IMR-90 (cell line): ENCODE measurements around the gene CDCA4. TPM values are rescaled to one million over a fixed set of nuclear protein-coding genes. Genes with fewer than 3 reads are reported as not detected.
A peak's percentile ranks its signal among the peaks of the same experiment; 100 is the strongest.

ENCODE experiments used
- ATAC-seq: fragments of 200-7000 bp; cut with Tn5 transposase; 2 replicates; pipeline ENCODE4 v1.9.1; 2020; ENCODE audit warnings: low read depth, mild to moderate bottlenecking, moderate library complexity
- BruUV-seq: library from RNA; stranded (reverse); fragments of 400-500 nt; replicated peaks from 2 replicates; lab custom pipeline; 2021; lab: Mats Ljungman, UMichigan
- CTCF ChIA-PET: fragments of 300-600 bp; formaldehyde crosslinking; extraction: SDS; loops from one replicate; lab custom pipeline; 2021; ENCODE audit warnings: antibody characterized with exemption; lab: Yijun Ruan, JAX
- POLR2A ChIA-PET: fragments of 300-600 bp; sonication (Branson Sonifier 250); formaldehyde crosslinking; loops from one replicate; lab custom pipeline; 2022; ENCODE audit warnings: antibody characterized with exemption; ENCODE audit not compliant: unreplicated experiment; lab: Charles Lee
- DNase-seq: peaks from one replicate; pipeline ENCODE4 v3.0.0; 2013
- H2AFZ ChIP-seq: replicated peaks from 2 replicates; pipeline ENCODE3; 2013; ENCODE audit warnings: low read length, mild to moderate bottlenecking; ENCODE audit not compliant: poor library complexity
- H2AK5ac ChIP-seq: 2 replicates; pipeline ENCODE4 v1.6.1; 2013; ENCODE audit warnings: low read depth, low read length, inconsistent platforms
- H2AK9ac ChIP-seq: replicated peaks from 2 replicates; pipeline ENCODE3; 2013; ENCODE audit warnings: mild to moderate bottlenecking, low read depth, low read length, moderate library complexity; ENCODE audit not compliant: poor library complexity
- H2BK120ac ChIP-seq: 2 replicates; pipeline ENCODE4 v1.6.1; 2013; ENCODE audit warnings: low read depth, low read length, inconsistent platforms
- H2BK15ac ChIP-seq: 3 replicates; pipeline ENCODE4 v1.6.1; 2013; ENCODE audit warnings: low read depth, low read length, inconsistent platforms
- H2BK20ac ChIP-seq: 2 replicates; pipeline ENCODE4 v1.6.1; 2013; ENCODE audit warnings: low read depth, mild to moderate bottlenecking, inconsistent platforms, low read length, moderate library complexity
- H2BK5ac ChIP-seq: 2 replicates; pipeline ENCODE4 v1.6.1; 2013; ENCODE audit warnings: mild to moderate bottlenecking, low read depth, low read length, inconsistent platforms; ENCODE audit not compliant: poor library complexity, severe bottlenecking
- H3K14ac ChIP-seq: replicated peaks from 2 replicates; pipeline ENCODE4 v1.6.1; 2013; ENCODE audit warnings: low read depth, low read length, inconsistent platforms
- H3K18ac ChIP-seq: 2 replicates; pipeline ENCODE4 v1.6.1; 2013; ENCODE audit warnings: low read depth, low read length, control low read depth
- H3K23ac ChIP-seq: 2 replicates; pipeline ENCODE4 v1.6.1; 2013; ENCODE audit warnings: low read depth, low read length, inconsistent platforms
- H3K27ac ChIP-seq: 2 replicates; pipeline ENCODE4 v1.5.1; 2013; ENCODE audit warnings: mild to moderate bottlenecking, control low read depth, low read length; ENCODE audit not compliant: insufficient read depth
- H3K27me3 ChIP-seq: 2 replicates; pipeline ENCODE4 v1.6.1; 2013; ENCODE audit warnings: low read length; ENCODE audit not compliant: control insufficient read depth, insufficient read depth
- H3K36me3 ChIP-seq: 2 replicates; pipeline ENCODE4 v1.6.1; 2013; ENCODE audit warnings: low read length, mixed read lengths; ENCODE audit not compliant: control insufficient read depth, insufficient read depth
- H3K4ac ChIP-seq: 2 replicates; pipeline ENCODE4 v1.6.1; 2013; ENCODE audit warnings: low read depth, low read length, inconsistent platforms
- H3K4me1 ChIP-seq: 2 replicates; pipeline ENCODE4 v1.6.1; 2013; ENCODE audit warnings: low read length, mixed read lengths; ENCODE audit not compliant: control insufficient read depth, insufficient read depth
- H3K4me2 ChIP-seq: 2 replicates; pipeline ENCODE4 v1.6.1; 2013; ENCODE audit warnings: low read depth, mild to moderate bottlenecking, control low read depth, low read length, moderate library complexity
- H3K4me3 ChIP-seq: 2 replicates; pipeline ENCODE4 v1.5.1; 2013; ENCODE audit warnings: low read depth, mild to moderate bottlenecking, control low read depth, low read length, moderate library complexity; ENCODE audit not compliant: insufficient read depth
- H3K56ac ChIP-seq: 2 replicates; pipeline ENCODE4 v1.6.1; 2013; ENCODE audit warnings: low read length, inconsistent platforms; ENCODE audit not compliant: insufficient read depth; ENCODE audit errors: extremely low read depth
- H3K79me1 ChIP-seq, 2 experiments: 2 replicates each; pipeline ENCODE4 v1.6.1; 2013; ENCODE audit warnings: low read length in 2 of 2, inconsistent platforms in 1 of 2, low read depth in 1 of 2
- H3K9ac ChIP-seq: 2 replicates; pipeline ENCODE4 v1.6.1; 2013; ENCODE audit warnings: low read depth, low read length, control low read depth
- H3K9me1 ChIP-seq: 2 replicates; pipeline ENCODE4 v1.6.1; 2013; ENCODE audit warnings: low read length, inconsistent platforms; ENCODE audit not compliant: insufficient read depth
- H3K9me3 ChIP-seq: 2 replicates; pipeline ENCODE4 v1.6.1; 2013; ENCODE audit warnings: low read length; ENCODE audit not compliant: control insufficient read depth, insufficient read depth
- H4K20me1 ChIP-seq: 2 replicates; pipeline ENCODE4 v1.6.1; 2013; ENCODE audit warnings: low read length, inconsistent platforms; ENCODE audit not compliant: insufficient read depth
- H4K5ac ChIP-seq: 2 replicates; pipeline ENCODE4 v1.6.1; 2013; ENCODE audit warnings: mild to moderate bottlenecking, low read depth, low read length, control low read depth
- H4K8ac ChIP-seq, 2 experiments: 2 replicates each; pipeline ENCODE4 v1.6.1; 2013; ENCODE audit warnings: low read depth in 2 of 2, low read length in 2 of 2, control low read depth in 1 of 2, inconsistent platforms in 1 of 2
- H4K91ac ChIP-seq: 2 replicates; pipeline ENCODE4 v1.6.1; 2013; ENCODE audit warnings: low read depth, low read length, inconsistent platforms; ENCODE audit not compliant: insufficient read depth
- CHD1 ChIP-seq: IDR thresholded peaks from 2 replicates; pipeline ENCODE4 v1.6.1; 2012; ENCODE audit warnings: low read depth, low read length, improper control_type of control experiment
- WGBS, 2 experiments: methylation state at CpG; one replicate each; pipeline versions ENCODE4 v1.1.5 to v1.1.7; 2013; ENCODE audit warnings: missing lambda C conversion rate in 2 of 2; ENCODE audit not compliant: insufficient read length in 1 of 2; ENCODE audit errors: extremely low coverage in 2 of 2; 5-methylcytosine and 5-hydroxymethylcytosine counted together
- dilution Hi-C: fragments of 300-500 bp; cut with HindIII; formaldehyde crosslinking; loops from one replicate; pipeline ENCODE4 v1.14.3; 2018; ENCODE audit warnings: low sequenced_read_pairs; ENCODE audit not compliant: unreplicated experiment
- in situ Hi-C: fragments of 300-500 bp; cut with MboI; formaldehyde crosslinking; loops from 3 replicates; pipeline ENCODE4 v1.14.3; 2019; ENCODE audit warnings: low sequenced_read_pairs, inconsistent platforms, mixed read lengths
- intact Hi-C: fragments of 100-400 bp; cut with micrococcal nuclease; formaldehyde crosslinking; loops from 2 replicates; pipeline ENCODE4 v1.10.0; 2022
- polyA plus RNA-seq, 3 experiments: library from polyadenylated mRNA; depleted of rRNA; stranded (reverse); fragments of >200 nt; gene quantifications; 2 replicates each; pipeline ENCODE4 v1.2.3, GENCODE V29; 2012; ENCODE audit warnings: low replicate concordance in 1 of 3
- total RNA-seq: library from RNA; depleted of rRNA; stranded (reverse); fragments of >200 nt; gene quantifications from 2 replicates; pipeline ENCODE4 v1.2.3, GENCODE V29; 2012
- TF ChIP-seq, protein P1 (sequence below): fragments of 150-350 bp; IDR thresholded peaks from 2 replicates; pipeline ENCODE4 v1.6.1; 2016; ENCODE audit warnings: low read depth, mild to moderate bottlenecking, low read length, moderate library complexity, borderline replicate concordance
- TF ChIP-seq, protein P2 (sequence below): fragments of 150-350 bp; IDR thresholded peaks from 2 replicates; pipeline ENCODE4 v1.6.1; 2017; ENCODE audit warnings: mild to moderate bottlenecking, antibody characterized with exemption, low read length, low read depth

The CDCA4 gene
- total and polyA plus RNA-seq, 2 of the 4 experiments (the other 2 are of a cell fraction) = 17.7 to 18.6 TPM

DNA sequence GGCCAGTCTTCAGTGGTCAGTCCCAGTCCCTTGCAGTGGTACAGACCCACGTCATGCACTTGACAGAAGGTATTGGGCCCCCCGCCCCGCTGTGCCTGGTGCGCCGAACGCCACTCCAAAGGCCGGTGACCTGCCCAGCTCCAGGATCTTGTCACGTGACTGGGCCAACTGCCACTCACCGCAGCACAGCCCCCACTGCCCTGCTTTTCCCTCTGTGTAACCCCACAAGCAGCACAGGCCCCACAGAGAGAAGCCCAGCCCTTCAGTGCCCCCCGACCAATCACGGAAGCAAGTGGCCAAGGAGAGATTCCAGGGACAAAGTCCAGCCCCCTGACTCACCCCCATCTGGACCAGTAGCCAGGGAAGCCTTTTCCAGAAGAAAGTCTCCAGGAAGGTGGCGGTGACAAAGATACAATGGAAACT is 43.8 kb upstream of the CDCA4 start:
- peak overlapping the region; percentile 81 for H2AFZ ChIP-seq
- H3K9me3 ChIP-seq = no peaks in the 10 kb centered on the region
- H2AK9ac ChIP-seq = peak overlapping the region; percentile 44
- 67% methylated on average over 5 of the region's 12 CpGs; no CpG with 5 or more reads in 1 of the 2 experiments for whole genome bisulfite sequencing, 2 experiments
- no peak overlapping the region for H3K9ac ChIP-seq
- peaks cover 8% of the 10 kb centered on the region; the same call in 1 of the 2 replicates for H3K9me1 ChIP-seq
- H4K8ac ChIP-seq = no peak overlapping the region
- DNase-seq (peak; percentile 69), ATAC-seq (peak; percentile 74)
- H2BK15ac ChIP-seq = no peak overlapping the region
- TF ChIP-seq, protein P1, sequence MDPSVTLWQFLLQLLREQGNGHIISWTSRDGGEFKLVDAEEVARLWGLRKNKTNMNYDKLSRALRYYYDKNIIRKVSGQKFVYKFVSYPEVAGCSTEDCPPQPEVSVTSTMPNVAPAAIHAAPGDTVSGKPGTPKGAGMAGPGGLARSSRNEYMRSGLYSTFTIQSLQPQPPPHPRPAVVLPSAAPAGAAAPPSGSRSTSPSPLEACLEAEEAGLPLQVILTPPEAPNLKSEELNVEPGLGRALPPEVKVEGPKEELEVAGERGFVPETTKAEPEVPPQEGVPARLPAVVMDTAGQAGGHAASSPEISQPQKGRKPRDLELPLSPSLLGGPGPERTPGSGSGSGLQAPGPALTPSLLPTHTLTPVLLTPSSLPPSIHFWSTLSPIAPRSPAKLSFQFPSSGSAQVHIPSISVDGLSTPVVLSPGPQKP = no peak
- no peak for TF ChIP-seq CHD1
- TF ChIP-seq, protein P2, sequence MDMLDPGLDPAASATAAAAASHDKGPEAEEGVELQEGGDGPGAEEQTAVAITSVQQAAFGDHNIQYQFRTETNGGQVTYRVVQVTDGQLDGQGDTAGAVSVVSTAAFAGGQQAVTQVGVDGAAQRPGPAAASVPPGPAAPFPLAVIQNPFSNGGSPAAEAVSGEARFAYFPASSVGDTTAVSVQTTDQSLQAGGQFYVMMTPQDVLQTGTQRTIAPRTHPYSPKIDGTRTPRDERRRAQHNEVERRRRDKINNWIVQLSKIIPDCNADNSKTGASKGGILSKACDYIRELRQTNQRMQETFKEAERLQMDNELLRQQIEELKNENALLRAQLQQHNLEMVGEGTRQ = peak; percentile 44; the same call in 1 of the 2 replicates
- H3K4me2 ChIP-seq = no peak overlapping the region
- no peak overlapping the region for H3K27ac ChIP-seq
- H2BK5ac ChIP-seq = no peak overlapping the region
- CTCF ChIA-PET = no interaction called here
- no peaks in the 10 kb centered on the region for H3K36me3 ChIP-seq
- no peak overlapping the region for H2BK20ac ChIP-seq
- H3K4ac ChIP-seq = no peak overlapping the region
- H2BK120ac ChIP-seq = no peak overlapping the region
- H3K79me1 ChIP-seq = no peaks in the 10 kb centered on the region
- no peak overlapping the region for H4K5ac ChIP-seq
- H4K20me1 ChIP-seq = no peaks in the 10 kb centered on the region
- no peak overlapping the region for H2AK5ac ChIP-seq
- POLR2A ChIA-PET = no interaction called here
- H3K56ac ChIP-seq = no peak overlapping the region
- H4K91ac ChIP-seq = no peak overlapping the region
- intact Hi-C loops = no loop called here
- BruUV-seq = no TSS peak
- in situ Hi-C loops = no loop called here
- dilution Hi-C loops = no loop called here
- no peak overlapping the region for H3K4me3 ChIP-seq
- no peak overlapping the region for H3K18ac ChIP-seq
- H3K14ac ChIP-seq = no peak overlapping the region
- peaks cover 7% of the 10 kb centered on the region for H3K4me1 ChIP-seq
- H3K23ac ChIP-seq = no peak overlapping the region
- no peaks in the 10 kb centered on the region for H3K27me3 ChIP-seq
